Activated CD4-positive, CD25-positive, alpha-beta regulatory T cell treated with anti-CD3 and anti-CD28 coated beads, Interleukin-2, amount 50 U/mL, for 16 hours (primary cell): Measurements from ENCODE around the gene RCOR3.

Source experiments
- DNase-seq: peaks from one replicate; pipeline ENCODE4 v3.0.0-alpha.2; 2020; ENCODE audit warnings: low read depth, low spot score

The RCOR3 gene

GRCh38 chr1:211324992-211325775 lies 66.0 kb downstream of the RCOR3 start:
- no peak for DNase-seq

DNA sequence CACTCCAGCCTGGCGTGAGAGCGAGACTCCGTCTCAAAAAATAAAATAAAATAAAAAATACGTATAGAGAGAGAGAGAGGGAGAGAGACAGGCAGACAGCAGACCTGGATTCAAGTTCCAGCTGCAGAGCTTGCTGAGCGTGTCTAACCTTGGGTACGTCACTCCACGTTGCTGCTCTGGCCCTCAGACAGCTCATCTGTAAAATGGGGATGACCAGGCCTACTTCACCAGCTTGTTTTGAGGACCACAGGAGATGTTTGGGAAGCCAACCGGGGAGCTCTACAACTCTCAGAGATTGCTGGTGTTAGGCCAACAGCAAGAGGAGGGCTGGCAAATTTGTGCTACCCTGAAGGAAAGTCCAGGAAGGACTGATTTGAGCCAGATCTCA lies 67.0 kb downstream of the RCOR3 start:
- DNase-seq: no peak

GRCh38 chr1:211326528-211327345 lies 67.6 kb downstream of the RCOR3 start, which contains the start of gene TRAF5:
Gene TRAF5, plus strand, starts transcription at chr1:211326833. Its CDS starts 26,407 bp downstream, at chr1:211353240.
- no peak for DNase-seq

- no peak for DNase-seq
These were observed 68.3 kb downstream of the RCOR3 start for GRCh38 chr1:211327346-211327921.

DNA sequence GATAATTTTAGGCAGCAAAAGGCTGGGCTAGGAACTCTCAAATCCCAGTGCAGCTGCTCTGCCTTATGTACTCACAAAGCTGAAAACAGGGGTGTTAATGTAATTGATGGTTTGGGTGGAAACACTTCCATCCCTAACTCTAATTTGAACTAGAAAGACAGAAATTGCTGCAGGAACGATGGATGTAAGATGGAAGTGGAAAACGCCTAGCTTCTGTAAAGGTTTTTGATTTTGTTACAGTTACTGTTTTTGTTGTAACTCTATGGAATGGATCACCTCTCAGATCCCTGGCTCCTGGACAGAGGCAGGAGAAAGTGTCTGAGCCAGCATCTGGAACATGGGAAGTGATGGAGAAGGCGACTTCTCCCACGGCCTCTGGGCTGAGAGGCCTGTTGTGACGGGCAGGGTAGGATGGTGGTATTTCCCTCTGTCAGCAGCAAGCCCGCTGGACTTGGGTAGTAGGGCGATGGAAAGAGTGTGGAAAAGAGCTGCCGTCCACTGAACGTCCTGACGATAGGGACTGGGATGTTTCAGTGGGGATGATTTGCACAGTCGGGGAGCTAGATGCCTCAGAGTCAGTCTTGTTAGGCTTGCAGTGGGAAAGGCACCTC lies 69.0 kb downstream of the RCOR3 start:
- no peak for DNase-seq

- no peak for DNase-seq
These were observed 69.8 kb downstream of the RCOR3 start for GRCh38 chr1:211328866-211329475.

DNA sequence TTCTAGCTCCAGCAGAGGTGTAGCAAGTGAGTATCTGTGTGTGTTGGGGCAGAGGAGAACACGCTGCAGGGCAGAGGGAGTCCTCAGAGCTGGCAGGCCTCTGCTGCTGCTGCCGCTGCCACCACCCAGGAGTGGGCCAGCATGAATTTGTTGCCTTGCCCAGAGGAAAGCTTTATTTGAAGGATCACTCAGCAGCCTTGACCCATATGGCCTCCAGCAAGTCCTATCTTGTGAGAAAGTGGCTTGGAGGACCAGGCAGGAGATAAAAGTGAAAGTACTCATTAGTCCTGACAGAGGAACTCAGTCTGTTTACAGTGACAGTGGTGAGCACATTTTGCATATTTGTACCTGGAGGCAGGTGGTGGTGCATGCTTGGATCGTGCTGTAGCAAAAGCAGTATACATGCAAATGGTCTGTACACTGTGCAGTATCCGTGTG lies 70.6 kb downstream of the RCOR3 start:
- DNase-seq: no peak

DNA sequence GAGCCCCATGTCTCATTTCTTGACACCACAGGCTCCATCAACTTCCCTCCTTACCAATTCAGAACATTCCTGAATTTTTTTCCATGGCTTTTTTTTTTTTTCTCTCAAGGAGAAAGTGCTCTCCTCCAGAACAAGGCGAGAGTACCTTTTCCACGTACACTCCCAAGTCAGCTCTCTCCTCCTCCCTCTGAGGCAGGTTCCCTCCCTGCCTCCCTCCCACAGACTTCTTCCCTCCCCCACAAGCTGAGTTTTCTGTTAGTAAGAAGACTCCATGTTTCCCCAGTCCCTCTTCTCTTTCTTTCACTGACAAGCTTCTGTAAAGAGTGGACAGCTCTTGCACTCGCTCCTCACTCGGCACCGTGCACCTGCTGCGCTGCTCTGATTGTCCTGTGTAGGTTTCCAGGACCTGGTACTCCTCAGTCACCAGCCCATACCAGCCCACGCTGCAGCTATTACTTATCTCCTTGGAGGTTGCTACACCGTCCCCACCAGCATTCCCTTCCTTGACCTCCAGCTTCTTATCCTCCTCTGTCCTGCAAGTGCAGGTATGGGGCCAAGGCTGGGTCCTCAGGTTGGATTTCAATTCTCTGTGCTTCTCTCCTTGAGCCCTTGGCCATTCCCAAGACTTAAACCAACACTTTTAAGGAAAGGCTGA lies 71.2 kb downstream of the RCOR3 start:
- DNase-seq: no peak

GRCh38 chr1:211331011-211331709 lies 72.0 kb downstream of the RCOR3 start:
- DNase-seq: no peak

- DNase-seq: no peak
These were observed 73.0 kb downstream of the RCOR3 start for GRCh38 chr1:211332036-211332616.

GRCh38 chr1:211332830-211333229 lies 73.7 kb downstream of the RCOR3 start:
- no peak for DNase-seq

DNA sequence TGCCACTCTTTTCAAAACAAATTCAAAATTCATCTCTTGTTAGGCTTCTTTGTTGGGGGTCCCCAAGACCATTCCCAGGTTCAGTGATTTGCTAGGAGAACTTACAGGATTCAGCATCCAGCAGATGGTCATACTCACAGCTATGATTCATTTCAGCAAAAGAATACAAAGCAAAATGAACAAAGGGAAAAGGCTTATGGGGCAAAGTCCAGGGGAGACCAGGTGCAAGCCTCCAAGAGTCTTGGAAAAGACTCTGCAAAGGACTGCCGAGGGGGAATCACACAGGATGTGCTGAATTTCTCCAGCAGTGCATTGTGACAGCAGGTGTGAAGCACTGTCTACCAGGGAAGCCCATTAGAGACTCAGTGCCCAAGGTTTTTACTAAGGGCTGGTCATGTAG lies 74.7 kb downstream of the RCOR3 start:
- no peak for DNase-seq

- DNase-seq: no peak
These were observed 75.8 kb downstream of the RCOR3 start for GRCh38 chr1:211334986-211335385.

DNA sequence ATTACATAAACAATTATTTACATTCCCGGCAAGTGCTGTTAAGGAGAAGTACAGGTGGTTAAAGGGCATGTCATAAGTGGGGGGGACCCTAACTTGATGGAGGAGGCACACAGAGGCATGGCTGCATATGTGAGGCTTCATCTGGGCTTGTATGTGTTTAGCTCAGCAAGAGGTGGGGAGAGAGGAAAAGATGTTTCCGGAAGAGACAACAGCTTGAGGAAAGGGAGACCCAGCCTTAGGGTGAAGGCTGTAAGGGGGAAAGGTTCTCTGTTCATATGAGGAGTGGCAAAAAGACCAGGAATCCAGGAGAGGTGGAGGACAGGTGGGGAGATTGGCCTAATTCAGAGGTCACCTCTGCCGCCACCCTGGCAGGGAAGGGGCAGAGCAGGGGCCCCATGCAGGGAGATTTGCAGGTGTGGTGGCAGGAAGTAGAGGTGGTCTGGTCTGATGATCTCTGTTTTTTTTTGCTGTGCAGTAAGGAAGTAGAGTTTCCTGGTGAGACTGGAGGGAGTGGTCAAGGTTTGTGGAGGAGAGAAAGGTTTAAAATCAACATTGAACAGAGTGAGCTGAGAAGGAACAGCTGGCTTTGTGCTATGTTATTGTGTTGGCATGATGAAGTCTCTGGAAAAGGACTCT lies 76.5 kb downstream of the RCOR3 start:
- DNase-seq: no peak

GRCh38 chr1:211336161-211336560 lies 77.0 kb downstream of the RCOR3 start:
- no peak for DNase-seq

- no peak for DNase-seq
These were observed 77.6 kb downstream of the RCOR3 start for GRCh38 chr1:211336775-211337174.

GRCh38 chr1:211337430-211338223 lies 78.5 kb downstream of the RCOR3 start:
- DNase-seq: no peak

- no peak for DNase-seq
These were observed 79.1 kb downstream of the RCOR3 start for GRCh38 chr1:211338224-211338620.

DNA sequence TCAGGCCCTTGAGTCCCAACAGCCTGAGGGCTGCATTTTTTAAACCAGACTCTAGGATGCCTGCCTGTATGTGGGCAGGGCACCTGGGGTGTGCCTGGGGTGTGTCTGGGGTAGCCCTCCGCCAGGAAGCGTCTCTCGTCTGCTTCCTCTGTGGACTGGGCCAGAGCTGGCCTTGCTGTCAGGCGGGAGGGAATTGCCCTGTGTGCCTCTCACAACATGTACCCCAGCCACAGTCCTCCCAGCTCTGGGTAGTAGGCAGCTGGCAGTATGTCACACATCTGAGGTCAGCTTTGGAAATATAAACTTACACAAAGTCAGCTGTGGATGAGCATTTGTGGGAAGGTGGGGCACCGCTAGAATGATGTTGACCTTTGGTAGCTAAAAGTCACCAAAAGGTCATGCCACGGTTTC lies 80.5 kb downstream of the RCOR3 start:
- DNase-seq: no peak
